Esophagus (tissue), 2 donors: ENCODE data around the gene PML. TPM values are rescaled to one million over a fixed set of nuclear protein-coding genes. Genes with fewer than 3 reads are reported as not detected.
A peak's percentile ranks its signal among the peaks of the same experiment; 100 is the strongest.
"Not testable (repeated sequence)": the region's sequence is repeated elsewhere in the genome, so short reads cannot be mapped to it uniquely, and the experiment has no call there.

Source experiments
- H3K27ac ChIP-seq, 2 donors: one replicate each; pipeline ENCODE4 v1.5.1; 2013; ENCODE audit warnings: low read depth in 2 of 2, mild to moderate bottlenecking in 2 of 2, inconsistent platforms in 1 of 2, low read length in 1 of 2, moderate library complexity in 1 of 2
- H3K27me3 ChIP-seq, 2 donors: one replicate each; pipeline ENCODE4 v1.6.1; 2013; ENCODE audit warnings: low read length in 2 of 2, control low read depth in 1 of 2, mild to moderate bottlenecking in 1 of 2; ENCODE audit not compliant: insufficient read depth in 2 of 2, control insufficient read depth in 1 of 2
- H3K36me3 ChIP-seq, 2 donors: one replicate each; pipeline ENCODE4 v1.6.1; 2013; ENCODE audit warnings: low read length in 1 of 2; ENCODE audit not compliant: control insufficient read depth in 2 of 2, insufficient read depth in 2 of 2
- H3K4me1 ChIP-seq, 2 donors: one replicate each; pipeline ENCODE4 v1.6.1; 2013; ENCODE audit warnings: low read length in 1 of 2; ENCODE audit not compliant: control insufficient read depth in 2 of 2, insufficient read depth in 2 of 2
- H3K4me3 ChIP-seq, 2 donors: one replicate each; pipeline ENCODE4 v1.5.1; 2013; ENCODE audit warnings: low read length in 2 of 2, mild to moderate bottlenecking in 2 of 2, low read depth in 1 of 2, moderate library complexity in 1 of 2
- H3K9me3 ChIP-seq, 2 donors: one replicate each; pipeline ENCODE4 v1.6.1; 2013; ENCODE audit warnings: mild to moderate bottlenecking in 2 of 2, low read depth in 1 of 2, low read length in 1 of 2, moderate library complexity in 1 of 2; ENCODE audit not compliant: control insufficient read depth in 2 of 2, insufficient read depth in 1 of 2
- WGBS, 2 donors: extraction: QIAGEN DNeasy Blood & Tissue Kit; methylation state at CpG; one replicate each; pipeline ENCODE4 v1.1.7; 2013; 5-methylcytosine and 5-hydroxymethylcytosine counted together
- polyA plus RNA-seq, 2 donors: library from polyadenylated mRNA; stranded (reverse); fragments of 200-250 nt; gene quantifications; one replicate each; pipeline ENCODE4 v1.2.3, GENCODE V29; 2013
- donor health status: healthy with polysubstance abuse.
- donor health status: Bipolar disorder and iron deficiency.

The PML gene
- polyA plus RNA-seq, 2 donors = 16.9 to 18.8 TPM

DNA sequence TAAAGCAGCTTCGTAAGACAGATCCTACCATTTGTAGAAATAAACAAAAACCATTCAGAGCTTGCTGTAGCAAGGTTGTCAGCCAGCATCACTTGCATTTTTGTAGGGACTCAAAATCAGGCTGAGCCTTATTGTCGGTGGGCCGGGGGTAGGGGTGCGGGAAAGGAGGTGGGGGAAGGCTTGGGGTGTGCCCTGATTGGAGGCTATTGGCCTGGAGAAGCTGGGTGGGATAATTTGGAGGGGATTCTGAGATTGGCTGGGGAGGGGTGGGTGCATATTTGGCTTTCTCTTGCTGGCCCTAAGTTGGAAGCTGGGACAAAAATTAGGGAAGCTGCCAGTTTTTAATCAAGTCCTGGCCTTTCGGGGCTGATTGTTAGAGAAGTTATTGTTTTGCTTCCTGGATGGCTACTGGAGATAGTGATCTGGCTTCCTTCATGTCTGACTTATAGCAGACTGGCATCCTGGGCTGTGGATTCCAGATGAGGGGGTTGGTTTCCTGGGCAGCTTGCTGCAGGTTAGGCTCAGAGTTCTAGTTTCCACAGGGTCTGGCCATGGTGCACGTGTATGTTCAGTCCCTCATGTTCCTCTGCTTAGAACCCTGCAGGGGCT lies 25.3 kb upstream of the PML start:
- no peaks in the 10 kb centered on the region for H3K36me3 ChIP-seq
- no peaks in the 10 kb centered on the region for H3K9me3 ChIP-seq
- WGBS, 2 donors = 78 to 85% methylated on average over 6 of the region's 6 CpGs

DNA sequence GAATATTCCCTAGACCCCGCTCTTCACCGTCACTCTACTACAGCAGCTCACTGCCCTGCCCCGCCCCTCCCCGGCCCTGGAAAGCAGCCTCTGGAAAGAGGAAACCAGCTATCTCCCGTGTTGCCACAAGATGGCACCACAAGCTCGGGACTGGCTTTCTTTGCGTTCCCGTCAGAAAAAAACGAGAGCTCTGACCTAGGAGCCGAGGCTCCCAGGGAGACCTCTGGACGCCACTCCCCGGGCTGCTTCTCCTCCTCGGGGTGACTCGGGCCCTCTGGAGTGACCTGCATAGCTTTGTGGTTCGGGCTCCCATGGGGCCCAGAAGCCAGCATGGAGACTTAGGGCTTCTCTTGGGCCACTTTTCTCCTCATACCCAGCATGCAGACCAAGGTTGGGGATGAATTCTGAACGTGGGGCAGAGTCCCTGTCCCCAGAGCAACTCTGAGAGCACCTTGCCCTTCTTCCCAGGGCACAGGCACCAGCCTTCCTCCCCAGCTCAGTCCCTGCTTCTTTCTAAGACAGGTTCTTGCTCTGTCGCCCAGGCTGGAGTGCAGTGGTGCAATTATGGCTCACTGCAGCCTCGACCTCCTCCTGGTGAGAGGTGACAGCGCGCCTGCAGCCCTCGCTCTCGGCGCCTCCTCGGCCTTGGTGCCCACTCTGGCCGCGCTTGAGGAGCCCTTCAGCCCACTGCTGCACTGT lies 21.4 kb upstream of the PML start:
- no peaks in the 10 kb centered on the region for H3K4me1 ChIP-seq
- 20 to 28% methylated on average over 26 of the region's 26 CpGs for WGBS, 2 donors
- no peaks in the 10 kb centered on the region for H3K27me3 ChIP-seq
- no peak overlapping the region for H3K27ac ChIP-seq
- no peak overlapping the region for H3K4me3 ChIP-seq
- H3K9me3 ChIP-seq = no peaks in the 10 kb centered on the region
- H3K36me3 ChIP-seq = no peaks in the 10 kb centered on the region

More for the DNA sequence above, 25.3 kb upstream of the PML start:
- Histone ChIP-seq H3K27ac (no peak overlapping the region), H3K4me3 (no peak overlapping the region), H3K27me3 (no peaks in the 10 kb centered on the region), H3K4me1 (peaks cover 0 to 4% of the 10 kb centered on the region in 2 donors)

DNA sequence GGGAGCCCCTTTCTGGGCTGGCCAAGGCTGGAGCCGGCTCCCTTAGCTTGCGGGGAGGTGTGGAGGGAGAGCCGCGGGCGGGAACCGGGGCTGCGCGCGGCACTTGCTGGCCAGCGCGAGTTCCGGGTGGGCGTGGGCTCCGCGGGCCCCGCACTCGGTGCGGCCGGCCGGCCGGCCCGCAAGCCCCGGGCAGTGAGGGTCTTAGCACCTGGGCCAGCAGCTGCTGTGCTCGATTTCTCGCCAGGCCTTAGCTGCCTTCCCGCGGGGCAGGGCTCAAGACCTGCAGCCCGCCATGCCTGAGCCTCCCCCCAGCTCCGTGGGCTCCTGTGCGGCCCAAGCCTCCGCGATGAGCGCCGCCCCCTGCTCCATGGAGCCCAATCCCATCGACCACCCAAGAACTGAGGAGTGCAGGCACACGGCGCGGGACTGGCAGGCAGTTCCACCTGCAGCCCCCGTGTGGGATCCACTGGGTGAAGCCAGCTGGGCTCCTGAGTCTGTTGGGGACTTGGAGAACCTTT lies 20.8 kb upstream of the PML start:
- H3K27ac ChIP-seq, H3K27me3 ChIP-seq, H3K4me1 ChIP-seq, H3K4me3 ChIP-seq, H3K9me3 ChIP-seq, H3K36me3 ChIP-seq: not testable (repeated sequence)
- 83 to 90% methylated on average over 35 to 39 of the region's 39 CpGs for WGBS, 2 donors

DNA sequence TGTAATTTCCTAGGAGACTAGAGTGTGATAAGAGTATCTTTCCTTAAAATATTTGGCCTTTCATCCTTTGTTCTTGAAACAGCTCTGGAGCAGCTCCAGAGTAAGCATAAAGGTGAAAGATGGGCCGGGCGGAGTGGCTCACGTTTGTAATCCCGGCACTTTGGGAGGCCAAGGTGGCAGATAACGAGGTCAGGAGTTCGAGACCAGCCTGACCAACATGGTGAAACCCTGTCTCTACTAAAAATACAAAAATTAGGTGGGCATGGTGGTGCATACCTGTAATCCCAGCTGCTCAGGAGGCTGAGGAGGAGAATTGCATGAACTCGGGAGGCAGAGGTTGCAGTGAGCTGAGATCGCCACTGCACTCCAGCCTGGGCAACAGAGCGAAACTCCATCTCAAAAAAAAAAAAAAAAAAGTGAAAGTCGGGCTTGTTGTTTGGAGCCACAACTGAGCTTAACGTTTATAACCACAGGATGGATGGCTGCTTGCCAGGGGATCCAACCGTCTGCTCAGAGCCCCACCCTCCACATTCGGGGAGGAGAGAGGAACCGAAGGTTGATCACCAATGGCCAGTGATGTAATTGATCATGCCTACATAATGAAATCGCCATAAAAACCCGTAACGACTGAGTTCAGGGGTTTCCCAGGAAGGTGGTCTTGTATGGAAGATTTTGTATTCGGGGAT lies 18.9 kb upstream of the PML start:
- not testable (repeated sequence) for H3K27me3 ChIP-seq, H3K36me3 ChIP-seq, H3K4me3 ChIP-seq, H3K27ac ChIP-seq, H3K4me1 ChIP-seq, H3K9me3 ChIP-seq
- 40 to 46% methylated on average over 18 of the region's 18 CpGs for WGBS, 2 donors

DNA sequence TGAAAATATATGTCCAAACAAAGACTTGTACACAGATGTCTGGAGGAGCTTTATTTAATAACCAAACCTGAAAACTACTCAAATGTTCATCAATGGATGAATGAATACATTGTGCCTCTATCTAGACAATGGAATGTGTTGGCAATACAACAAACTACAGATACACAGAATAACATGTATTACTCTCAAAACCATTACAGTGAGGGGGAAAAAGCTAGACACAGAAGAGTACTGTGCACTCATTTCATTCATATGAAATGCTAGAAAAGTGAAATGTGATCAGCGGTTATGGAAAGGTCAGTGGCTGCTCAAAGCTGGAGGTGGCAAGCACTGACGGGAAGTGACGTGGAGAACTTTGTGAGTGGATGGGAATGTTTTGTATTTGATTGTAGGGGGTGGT lies 15.6 kb upstream of the PML start:
- no peaks in the 10 kb centered on the region for H3K9me3 ChIP-seq
- no peak overlapping the region for H3K27ac ChIP-seq
- 82 to 88% methylated on average over 3 of the region's 3 CpGs for WGBS, 2 donors
- peaks cover 10 to 21% of the 10 kb centered on the region in 2 donors for H3K4me1 ChIP-seq
- H3K4me3 ChIP-seq = no peak overlapping the region
- H3K27me3 ChIP-seq = no peaks in the 10 kb centered on the region
- H3K36me3 ChIP-seq = no peaks in the 10 kb centered on the region

DNA sequence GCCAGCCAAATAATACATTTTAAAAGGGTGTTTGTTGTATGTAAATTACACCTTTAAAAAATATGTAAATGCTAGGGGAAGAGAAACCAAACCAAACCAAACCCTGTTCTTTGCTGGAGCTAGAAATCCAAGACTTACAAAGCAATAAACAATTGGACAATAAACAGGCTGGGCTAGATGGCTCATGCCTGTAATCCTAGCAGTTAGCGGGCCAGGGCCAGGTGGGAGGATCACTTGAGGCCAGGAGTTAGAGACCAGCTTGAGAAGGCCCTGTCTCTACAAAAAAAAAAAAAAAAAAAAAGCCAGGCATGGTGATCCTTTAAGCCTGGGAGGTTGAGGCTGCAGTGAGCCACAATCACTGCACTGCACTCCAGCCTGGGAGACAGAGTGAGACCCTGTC lies 14.9 kb upstream of the PML start:
- 62 to 79% methylated on average over 1 of the region's 1 CpG for WGBS, 2 donors
- Histone ChIP-seq H3K36me3 (no peaks in the 10 kb centered on the region), H3K4me3 (no peak overlapping the region), H3K4me1 (peaks cover 16 to 26% of the 10 kb centered on the region in 2 donors), H3K27me3 (no peaks in the 10 kb centered on the region), H3K27ac (no peak overlapping the region), H3K9me3 (no peaks in the 10 kb centered on the region)

DNA sequence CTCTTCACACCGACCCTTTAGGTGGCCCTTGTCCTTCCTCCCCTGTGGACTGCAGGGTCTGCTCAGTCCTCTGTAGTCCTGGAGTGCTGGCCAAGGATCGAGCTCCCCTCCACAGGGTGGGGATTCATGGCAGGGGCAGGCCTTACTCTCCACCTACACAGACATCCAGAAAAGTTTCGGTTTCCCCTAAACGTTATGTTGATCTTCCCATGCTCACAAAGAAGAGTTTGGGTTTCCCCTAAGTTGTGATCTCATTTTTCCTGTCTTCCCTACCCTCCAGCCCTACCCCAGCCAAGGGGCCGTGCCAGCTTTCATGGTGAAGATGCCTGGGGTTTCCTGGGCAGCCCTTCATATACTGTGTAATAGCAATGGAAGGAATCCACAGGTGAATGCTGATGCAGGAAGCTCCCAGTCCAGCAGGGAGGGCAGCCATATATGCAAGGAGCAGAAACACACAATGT lies 12.7 kb upstream of the PML start:
- WGBS, 2 donors = 14 to 29% methylated on average over 5 of the region's 5 CpGs
- Histone ChIP-seq H3K27me3 (no peaks in the 10 kb centered on the region), H3K36me3 (no peaks in the 10 kb centered on the region), H3K27ac (peak overlapping the region; percentile 80 to 90), H3K9me3 (no peaks in the 10 kb centered on the region), H3K4me3 (no peak overlapping the region), H3K4me1 (peaks cover 17 to 30% of the 10 kb centered on the region in 2 donors)

DNA sequence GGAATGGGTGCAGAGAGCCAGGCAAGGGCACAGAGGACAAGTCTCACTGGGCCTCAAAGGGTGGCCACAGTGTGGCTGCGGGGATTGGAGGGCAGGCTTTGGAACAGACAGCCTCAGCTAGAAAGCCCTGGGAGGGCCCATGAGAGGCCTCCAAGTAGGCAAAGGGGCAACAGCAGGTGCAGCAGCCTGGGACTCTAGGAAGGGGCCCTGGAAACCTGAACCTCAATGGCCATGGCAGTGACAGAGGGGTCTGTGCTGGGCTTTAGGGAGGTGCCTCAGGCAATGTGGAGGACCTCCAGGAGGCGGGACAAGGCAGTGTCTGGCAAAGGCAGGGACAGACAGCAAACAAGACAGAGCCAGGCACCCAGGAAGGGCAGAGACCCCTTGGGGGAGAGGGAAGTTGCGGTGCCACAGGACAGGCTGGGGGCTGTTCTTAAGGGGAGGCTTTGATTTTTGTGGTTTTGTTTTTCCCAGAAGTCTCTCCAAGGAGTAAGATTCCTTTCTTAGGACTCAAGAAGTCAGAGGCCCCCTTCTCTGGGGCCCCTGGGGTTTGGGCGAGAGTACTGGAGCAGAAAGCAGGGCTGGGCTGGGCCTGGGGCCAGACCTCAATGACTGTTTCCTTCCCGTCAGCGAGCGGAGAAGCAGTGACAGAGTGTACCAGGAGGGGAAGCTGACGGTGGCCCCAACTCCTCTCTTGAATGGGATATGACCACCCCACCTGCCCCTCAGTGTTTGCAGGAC lies 12.1 kb upstream of the PML start:
- no peak overlapping the region for H3K4me3 ChIP-seq

DNA sequence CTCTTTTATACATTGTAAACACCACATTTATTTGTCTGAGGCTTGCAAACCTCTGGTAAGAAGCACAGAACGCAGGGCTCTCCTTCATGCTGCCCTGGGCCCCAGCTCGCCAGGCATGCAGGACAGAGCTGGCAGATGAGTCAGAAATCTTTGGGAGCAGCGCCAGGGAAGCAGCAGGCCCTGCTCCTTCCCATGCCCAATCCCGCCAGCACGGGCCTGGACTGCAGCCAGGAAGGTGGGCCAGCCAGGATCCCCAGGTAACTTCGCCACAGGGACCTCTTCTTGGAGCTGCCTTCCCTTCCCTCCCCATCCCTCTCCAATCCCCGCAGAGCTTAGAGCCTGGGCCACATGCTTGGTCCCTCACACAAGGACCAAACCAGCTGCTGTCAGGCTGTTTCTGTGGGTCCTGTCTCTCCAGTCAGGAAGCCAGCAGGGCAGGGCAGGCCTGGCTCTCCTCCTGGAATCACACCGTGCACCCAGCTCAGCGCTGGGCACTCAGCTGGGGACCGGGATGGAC lies 11.2 kb upstream of the PML start:
- 24 to 38% methylated on average over 10 of the region's 10 CpGs for WGBS, 2 donors
- Histone ChIP-seq H3K27me3 (no peaks in the 10 kb centered on the region), H3K4me3 (no peak overlapping the region), H3K36me3 (no peaks in the 10 kb centered on the region), H3K4me1 (peaks cover 17 to 30% of the 10 kb centered on the region in 2 donors), H3K27ac (peak overlapping the region; percentile 80 to 90), H3K9me3 (no peaks in the 10 kb centered on the region)

More for the DNA sequence above, 12.1 kb upstream of the PML start:
- Histone ChIP-seq H3K27ac (peak overlapping the region; percentile 80 to 90), H3K36me3 (no peaks in the 10 kb centered on the region), H3K27me3 (no peaks in the 10 kb centered on the region), H3K4me1 (peaks cover 17 to 30% of the 10 kb centered on the region in 2 donors), H3K9me3 (no peaks in the 10 kb centered on the region)
- 21 to 27% methylated on average over 8 of the region's 8 CpGs for WGBS, 2 donors
